ENCODE data around the gene WDR59.
"Not testable (repeated sequence)": the region's sequence is repeated elsewhere in the genome, so short reads cannot be mapped to it uniquely, and the experiment has no call there.

GRCh38 chr16:75016451-75017081 is 31.6 kb upstream of the WDR59 start:
- not testable (repeated sequence) for TF ChIP-seq CTCF (IDR thresholded peaks at IDR 0.05); EZH2 (IDR thresholded peaks at IDR 0.05; ENCODE audit: borderline replicate concordance, insufficient read depth, low read depth, low read length, poor library complexity, severe bottlenecking)
